ENCODE measurements around the gene BMPR1A. TPM values are rescaled to one million over a fixed set of nuclear protein-coding genes. Genes with fewer than 3 reads are reported as not detected.

Gene BMPR1A
- polyA plus RNA-seq, 3 donors = 0.25 to 0.67 (median 0.61) TPM

GRCh38 chr10:86904600-86904999 lies 148.2 kb downstream of the BMPR1A start:
- Histone ChIP-seq H3K4me1 (ENCODE audit: control insufficient read depth in 1 of 2, insufficient read depth in 2 of 2, low read length in 2 of 2) (no peaks in the 10 kb centered on the region), H3K79me2 (ENCODE audit: insufficient read depth, low read length) (no peaks in the 10 kb centered on the region), H3K27me3 (ENCODE audit: control insufficient read depth in 2 of 2, insufficient read depth in 2 of 2, low read length in 2 of 2) (peaks cover 2% of the 10 kb centered on the region in 2 donors), H3K4me3 (replicated peaks in 1 of 3; ENCODE audit: low read depth in 2 of 3, low read length in 3 of 3) (no peak overlapping the region), H3K9ac (ENCODE audit: insufficient read depth, low read length, poor library complexity, severe bottlenecking) (no peak overlapping the region), H2AFZ (ENCODE audit: insufficient read depth, low read depth, low read length, poor library complexity, severe bottlenecking) (no peak overlapping the region), H3K9me3 (replicated peaks in 1 of 2; ENCODE audit: control insufficient read depth in 1 of 2, insufficient read depth in 1 of 2, low read length in 2 of 2) (peaks cover 0 to 7% of the 10 kb centered on the region in 2 donors), H3K4me2 (replicated peaks; ENCODE audit: extremely low read depth, low read length, poor library complexity, severe bottlenecking) (no peak overlapping the region), H3K27ac (ENCODE audit: low read depth in 1 of 2, low read length in 2 of 2) (no peak overlapping the region), H4K20me1 (ENCODE audit: insufficient read depth, low read length) (no peaks in the 10 kb centered on the region), H3K36me3 (replicated peaks in 1 of 2; ENCODE audit: control insufficient read depth in 1 of 2, insufficient read depth in 2 of 2, low read length in 2 of 2) (no peaks in the 10 kb centered on the region)
- intact Hi-C loops (cut with micrococcal nuclease) = loop anchor here in 1 of 2 donors (10.0 kb wide), 1 partner anchor 190 kb away; no protein-coding TSS in a partner anchor
- Mint-ChIP-seq H3K27ac (no peak overlapping the region), H3K4me3 (no peak overlapping the region), H3K27me3 (ENCODE audit: low read depth in 3 of 3) (peaks cover 5 to 11% (median 10%) of the 10 kb centered on the region in 3 donors), H3K36me3 (no peaks in the 10 kb centered on the region), H3K4me1 (no peaks in the 10 kb centered on the region), H3K9me3 (peaks cover 6 to 23% (median 13%) of the 10 kb centered on the region in 7 donors)
- DNase-seq = no peak
- 100% methylated on average over 1 of the region's 2 CpGs for WGBS (ENCODE audit: insufficient coverage)
- no peak for TF ChIP-seq CTCF (IDR thresholded peaks at IDR 0.05)

- WGBS (ENCODE audit: insufficient coverage) = no CpG with 5 or more reads among the region's 1 CpG
- intact Hi-C loops (cut with micrococcal nuclease) = loop anchor here in 1 of 2 donors (10.0 kb wide), 1 partner anchor 191 kb away; no protein-coding TSS in a partner anchor
Measured at GRCh38 chr10:86905429-86905828, 149.0 kb downstream of the BMPR1A start.

More at GRCh38 chr10:86905429-86905828, 149.0 kb downstream of the BMPR1A start:
- Histone ChIP-seq H3K27me3 (ENCODE audit: control insufficient read depth in 2 of 2, insufficient read depth in 2 of 2, low read length in 2 of 2) (peaks cover 0 to 2% of the 10 kb centered on the region in 2 donors), H3K4me1 (ENCODE audit: control insufficient read depth in 1 of 2, insufficient read depth in 2 of 2, low read length in 2 of 2) (no peaks in the 10 kb centered on the region), H3K9me3 (replicated peaks in 1 of 2; ENCODE audit: control insufficient read depth in 1 of 2, insufficient read depth in 1 of 2, low read length in 2 of 2) (peaks cover 0 to 7% of the 10 kb centered on the region in 2 donors), H3K4me2 (replicated peaks; ENCODE audit: extremely low read depth, low read length, poor library complexity, severe bottlenecking) (no peak overlapping the region), H3K4me3 (replicated peaks in 1 of 3; ENCODE audit: low read depth in 2 of 3, low read length in 3 of 3) (no peak overlapping the region), H3K9ac (ENCODE audit: insufficient read depth, low read length, poor library complexity, severe bottlenecking) (no peak overlapping the region), H3K79me2 (ENCODE audit: insufficient read depth, low read length) (no peaks in the 10 kb centered on the region), H3K27ac (ENCODE audit: low read depth in 1 of 2, low read length in 2 of 2) (no peak overlapping the region), H2AFZ (ENCODE audit: insufficient read depth, low read depth, low read length, poor library complexity, severe bottlenecking) (no peak overlapping the region), H3K36me3 (replicated peaks in 1 of 2; ENCODE audit: control insufficient read depth in 1 of 2, insufficient read depth in 2 of 2, low read length in 2 of 2) (no peaks in the 10 kb centered on the region), H4K20me1 (ENCODE audit: insufficient read depth, low read length) (no peaks in the 10 kb centered on the region)
- H3K27me3 Mint-ChIP-seq (ENCODE audit: low read depth in 3 of 3) = peaks cover 5 to 9% (median 6%) of the 10 kb centered on the region in 3 donors
- no peaks in the 10 kb centered on the region for H3K36me3 Mint-ChIP-seq
- no peaks in the 10 kb centered on the region for H3K4me1 Mint-ChIP-seq
- DNase-seq = no peak
- no peak overlapping the region for H3K27ac Mint-ChIP-seq
- TF ChIP-seq CTCF (IDR thresholded peaks at IDR 0.05) = no peak
- H3K4me3 Mint-ChIP-seq = no peak overlapping the region
- peaks cover 6 to 23% (median 13%) of the 10 kb centered on the region in 7 donors for H3K9me3 Mint-ChIP-seq

Data from CD14-positive monocyte (primary cell).